Left kidney (tissue), 2 donors: ENCODE data around the gene SPRR2B. TPM values are rescaled to one million over a fixed set of nuclear protein-coding genes. Genes with fewer than 3 reads are reported as not detected.
"Not testable (repeated sequence)": the region's sequence is repeated elsewhere in the genome, so short reads cannot be mapped to it uniquely, and the experiment has no call there.

Source experiments
- DNase-seq: peaks from one replicate; pipeline ENCODE4 v3.0.0-alpha.2; 2013
- polyA plus RNA-seq: library from polyadenylated mRNA; unstranded; fragments of 120-200 nt; gene quantifications from one replicate; pipeline ENCODE4 v1.2.1, GENCODE V29; 2013; ENCODE audit not compliant: insufficient read length

Gene SPRR2B
- polyA plus RNA-seq, 1 donor: not detected

DNA sequence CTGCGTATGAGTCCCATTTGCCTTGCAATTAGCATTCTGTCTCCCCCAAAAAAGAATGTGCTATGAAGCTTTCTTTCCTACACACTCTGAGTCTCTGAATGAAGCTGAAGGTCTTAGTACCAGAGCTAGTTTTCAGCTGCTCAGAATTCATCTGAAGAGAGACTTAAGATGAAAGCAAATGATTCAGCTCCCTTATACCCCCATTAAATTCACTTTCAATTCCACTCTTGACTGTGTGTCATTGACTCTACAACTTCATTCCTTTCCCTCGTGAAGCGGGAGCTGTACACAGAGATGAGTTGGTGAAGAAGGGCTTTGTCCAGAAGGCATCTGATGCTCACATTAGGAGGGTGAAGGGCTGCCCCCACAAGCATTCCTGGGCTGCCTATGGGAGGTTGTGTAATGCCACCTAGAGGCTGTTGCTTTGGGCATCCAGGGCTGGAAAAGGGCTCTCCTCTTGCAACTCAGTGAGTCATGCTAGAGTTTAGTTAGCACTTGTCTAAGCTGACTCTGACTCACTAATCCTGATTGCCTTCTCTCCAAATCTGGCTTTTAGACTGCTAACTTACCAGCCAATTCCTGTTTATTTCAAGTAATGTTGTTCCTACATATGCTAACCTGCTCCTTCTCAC is 38.6 kb downstream of the SPRR2B start:
- DNase-seq: peak; percentile 13

DNA sequence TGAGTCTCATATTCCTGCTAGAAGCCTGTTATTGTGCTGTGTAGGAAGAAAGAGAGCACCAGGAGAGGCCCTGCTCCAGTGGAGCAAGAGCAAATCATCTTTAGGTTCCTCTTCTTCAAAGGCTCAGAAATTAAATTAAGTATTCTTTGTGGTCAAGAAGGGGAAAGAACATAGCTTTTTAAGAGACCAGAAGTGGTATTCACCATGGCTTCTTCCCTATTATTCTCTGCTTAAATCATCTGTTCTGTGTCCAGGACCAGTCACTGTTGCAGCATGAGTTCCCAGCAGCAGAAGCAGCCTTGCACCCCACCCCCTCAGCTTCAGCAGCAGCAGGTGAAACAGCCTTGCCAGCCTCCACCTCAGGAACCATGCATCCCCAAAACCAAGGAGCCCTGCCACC is 39.3 kb downstream of the SPRR2B start:
- DNase-seq: no peak

DNA sequence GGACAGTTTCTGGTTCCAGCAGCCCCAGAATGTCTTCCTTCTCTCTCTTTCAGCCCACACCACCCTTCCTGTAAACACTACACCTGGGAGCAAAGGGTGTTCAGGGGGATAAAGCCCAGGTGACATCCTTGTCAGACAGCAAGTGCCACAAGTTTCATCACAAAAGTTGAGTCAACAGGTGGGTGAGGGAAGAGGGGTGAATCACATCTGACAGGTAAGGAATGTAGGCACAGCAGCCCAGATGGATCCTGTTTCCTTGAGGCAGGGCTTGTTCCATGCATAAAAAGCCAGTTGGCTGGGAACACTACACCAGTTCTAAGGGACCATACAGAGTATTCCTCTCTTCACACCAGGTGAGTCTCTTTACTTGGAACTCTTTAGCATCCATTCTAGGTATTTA is 40.5 kb downstream of the SPRR2B start, which contains the start of gene SPRR1B:
SPRR1B (plus strand) TSS at position 309 of the 400 bp plus-strand sequence. CDS start 1,143 bp downstream, outside the sequence.
- DNase-seq: no peak

- no peak for DNase-seq
Observed at GRCh38 chr1:153028766-153029165, 42.6 kb downstream of the SPRR2B start.

GRCh38 chr1:153025797-153026196 is 45.6 kb downstream of the SPRR2B start:
- DNase-seq: no peak

DNA sequence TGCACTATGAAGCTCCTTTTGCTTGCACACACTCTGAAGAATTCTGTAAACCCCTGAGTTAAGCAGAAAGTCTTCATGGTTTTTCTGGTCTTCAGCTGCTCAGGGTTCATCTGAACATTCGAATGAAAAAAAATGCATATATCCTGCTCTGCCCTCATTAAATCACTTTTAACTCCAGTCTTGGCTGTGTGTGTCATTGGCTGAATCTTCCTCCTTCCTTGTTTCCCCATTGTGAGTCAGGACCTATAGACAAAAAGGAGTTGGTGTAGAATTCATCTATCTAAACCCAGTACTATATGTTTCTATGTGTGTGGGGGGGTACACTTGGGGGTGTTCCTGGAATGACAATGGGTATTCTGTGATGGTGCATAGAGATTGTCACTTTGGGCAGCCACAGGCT is 47.0 kb downstream of the SPRR2B start:
- DNase-seq: no peak

DNA sequence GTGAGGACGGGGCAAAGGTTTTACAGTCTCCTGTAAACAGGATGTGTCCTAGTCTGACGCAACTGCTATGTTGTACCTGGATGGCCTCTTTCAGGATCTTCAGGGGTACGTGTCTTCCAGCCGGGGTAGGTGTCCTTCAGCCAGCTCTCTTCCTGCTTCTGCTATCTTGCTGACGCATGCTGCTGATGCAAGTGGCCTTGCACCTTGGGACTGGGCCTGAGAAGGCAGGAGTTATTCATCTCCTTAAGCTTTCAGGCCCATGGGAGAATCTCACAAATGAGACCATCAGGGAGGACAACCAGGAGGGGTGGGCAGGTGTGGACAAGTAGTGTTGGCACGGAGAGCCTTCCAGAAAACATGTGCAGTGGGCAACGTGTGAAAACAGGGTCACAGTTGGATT is 48.3 kb downstream of the SPRR2B start:
- DNase-seq: no peak

GRCh38 chr1:153022340-153022739 is 49.1 kb downstream of the SPRR2B start:
- not testable (repeated sequence) for DNase-seq

DNA sequence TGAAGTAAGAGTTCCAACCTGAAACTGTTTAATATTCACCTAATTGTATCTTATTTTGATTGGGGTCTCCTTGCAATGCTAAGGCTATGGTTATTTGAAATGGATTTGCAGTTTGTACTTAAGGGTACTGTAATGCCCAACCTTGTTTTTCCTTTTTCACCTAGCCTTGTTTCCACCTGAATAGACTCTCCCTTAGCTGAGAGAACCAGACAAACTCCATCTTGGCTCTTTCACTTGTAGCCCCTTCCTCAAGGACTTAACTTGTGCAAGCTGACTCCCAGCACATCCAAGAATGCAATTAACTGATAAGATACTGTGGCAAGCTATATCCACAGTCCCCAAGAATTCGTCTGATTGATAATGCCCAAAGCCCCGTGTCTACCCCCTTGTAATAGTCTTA is 49.6 kb downstream of the SPRR2B start:
- not testable (repeated sequence) for DNase-seq

Other genes starting within 250 kb of the SPRR2B start
- gene LCE1A, start 244.1 kb downstream of the SPRR2B start, polyA plus RNA-seq: not detected
- not detected for gene LCE6A, start 228.8 kb downstream of the SPRR2B start, polyA plus RNA-seq
- gene LCE7A, start 211.6 kb downstream of the SPRR2B start, polyA plus RNA-seq: not detected
- gene SMCP, start 193.3 kb downstream of the SPRR2B start, polyA plus RNA-seq: not detected
- gene IVL, start 163.1 kb downstream of the SPRR2B start, polyA plus RNA-seq: 0.23 TPM
- not detected for gene SPRR5, start 124.4 kb downstream of the SPRR2B start, polyA plus RNA-seq
- not detected for gene SPRR4, start 101.0 kb downstream of the SPRR2B start, polyA plus RNA-seq
- not detected for gene SPRR1A, start 87.5 kb downstream of the SPRR2B start, polyA plus RNA-seq
- gene SPRR3, start 69.9 kb downstream of the SPRR2B start, polyA plus RNA-seq: not detected
- gene SPRR1B, start 40.4 kb downstream of the SPRR2B start, polyA plus RNA-seq: not detected
- not detected for gene SPRR2D, start 30.5 kb downstream of the SPRR2B start, polyA plus RNA-seq
- not detected for gene SPRR2A, start 14.1 kb downstream of the SPRR2B start, polyA plus RNA-seq
- not detected for gene SPRR2E, start 22.9 kb upstream of the SPRR2B start, polyA plus RNA-seq
- gene SPRR2F, start 41.9 kb upstream of the SPRR2B start, polyA plus RNA-seq: not detected
- not detected for gene SPRR2G, start 79.3 kb upstream of the SPRR2B start, polyA plus RNA-seq
- gene LELP1, start 131.8 kb upstream of the SPRR2B start, polyA plus RNA-seq: not detected
- not detected for gene PRR9, start 146.0 kb upstream of the SPRR2B start, polyA plus RNA-seq
- gene LORICRIN, start 188.1 kb upstream of the SPRR2B start, polyA plus RNA-seq: not detected
- not detected for gene PGLYRP3, start 241.3 kb upstream of the SPRR2B start, polyA plus RNA-seq